IMR-90 (cell line): ENCODE data around the gene MRTO4. TPM values are rescaled to one million over a fixed set of nuclear protein-coding genes. Genes with fewer than 3 reads are reported as not detected.
"Not testable (repeated sequence)": the region's sequence is repeated elsewhere in the genome, so short reads cannot be mapped to it uniquely, and the experiment has no call there.

ENCODE experiments used
- ATAC-seq: fragments of 200-7000 bp; cut with Tn5 transposase; 2 replicates; pipeline ENCODE4 v1.9.1; 2020; ENCODE audit warnings: low read depth, mild to moderate bottlenecking, moderate library complexity
- BruUV-seq: library from RNA; stranded (reverse); fragments of 400-500 nt; replicated peaks from 2 replicates; lab custom pipeline; 2021; lab: Mats Ljungman, UMichigan
- CTCF ChIA-PET: fragments of 300-600 bp; formaldehyde crosslinking; extraction: SDS; loops from one replicate; lab custom pipeline; 2021; ENCODE audit warnings: antibody characterized with exemption; lab: Yijun Ruan, JAX
- POLR2A ChIA-PET: fragments of 300-600 bp; sonication (Branson Sonifier 250); formaldehyde crosslinking; loops from one replicate; lab custom pipeline; 2022; ENCODE audit warnings: antibody characterized with exemption; ENCODE audit not compliant: unreplicated experiment; lab: Charles Lee
- DNase-seq: peaks from one replicate; pipeline ENCODE4 v3.0.0; 2013
- H2AFZ ChIP-seq: replicated peaks from 2 replicates; pipeline ENCODE3; 2013; ENCODE audit warnings: low read length, mild to moderate bottlenecking; ENCODE audit not compliant: poor library complexity
- H2AK5ac ChIP-seq: 2 replicates; pipeline ENCODE4 v1.6.1; 2013; ENCODE audit warnings: low read depth, low read length, inconsistent platforms
- H2AK9ac ChIP-seq: replicated peaks from 2 replicates; pipeline ENCODE3; 2013; ENCODE audit warnings: mild to moderate bottlenecking, low read depth, low read length, moderate library complexity; ENCODE audit not compliant: poor library complexity
- H2BK120ac ChIP-seq: 2 replicates; pipeline ENCODE4 v1.6.1; 2013; ENCODE audit warnings: low read depth, low read length, inconsistent platforms
- H2BK15ac ChIP-seq: 3 replicates; pipeline ENCODE4 v1.6.1; 2013; ENCODE audit warnings: low read depth, low read length, inconsistent platforms
- H2BK20ac ChIP-seq: 2 replicates; pipeline ENCODE4 v1.6.1; 2013; ENCODE audit warnings: low read depth, mild to moderate bottlenecking, inconsistent platforms, low read length, moderate library complexity
- H2BK5ac ChIP-seq: 2 replicates; pipeline ENCODE4 v1.6.1; 2013; ENCODE audit warnings: mild to moderate bottlenecking, low read depth, low read length, inconsistent platforms; ENCODE audit not compliant: poor library complexity, severe bottlenecking
- H3K14ac ChIP-seq: replicated peaks from 2 replicates; pipeline ENCODE4 v1.6.1; 2013; ENCODE audit warnings: low read depth, low read length, inconsistent platforms
- H3K18ac ChIP-seq: 2 replicates; pipeline ENCODE4 v1.6.1; 2013; ENCODE audit warnings: low read depth, low read length, control low read depth
- H3K23ac ChIP-seq: 2 replicates; pipeline ENCODE4 v1.6.1; 2013; ENCODE audit warnings: low read depth, low read length, inconsistent platforms
- H3K27ac ChIP-seq: 2 replicates; pipeline ENCODE4 v1.5.1; 2013; ENCODE audit warnings: mild to moderate bottlenecking, control low read depth, low read length; ENCODE audit not compliant: insufficient read depth
- H3K27me3 ChIP-seq: 2 replicates; pipeline ENCODE4 v1.6.1; 2013; ENCODE audit warnings: low read length; ENCODE audit not compliant: control insufficient read depth, insufficient read depth
- H3K36me3 ChIP-seq: 2 replicates; pipeline ENCODE4 v1.6.1; 2013; ENCODE audit warnings: low read length, mixed read lengths; ENCODE audit not compliant: control insufficient read depth, insufficient read depth
- H3K4ac ChIP-seq: 2 replicates; pipeline ENCODE4 v1.6.1; 2013; ENCODE audit warnings: low read depth, low read length, inconsistent platforms
- H3K4me1 ChIP-seq: 2 replicates; pipeline ENCODE4 v1.6.1; 2013; ENCODE audit warnings: low read length, mixed read lengths; ENCODE audit not compliant: control insufficient read depth, insufficient read depth
- H3K4me2 ChIP-seq: 2 replicates; pipeline ENCODE4 v1.6.1; 2013; ENCODE audit warnings: low read depth, mild to moderate bottlenecking, control low read depth, low read length, moderate library complexity
- H3K4me3 ChIP-seq: 2 replicates; pipeline ENCODE4 v1.5.1; 2013; ENCODE audit warnings: low read depth, mild to moderate bottlenecking, control low read depth, low read length, moderate library complexity; ENCODE audit not compliant: insufficient read depth
- H3K56ac ChIP-seq: 2 replicates; pipeline ENCODE4 v1.6.1; 2013; ENCODE audit warnings: low read length, inconsistent platforms; ENCODE audit not compliant: insufficient read depth; ENCODE audit errors: extremely low read depth
- H3K79me1 ChIP-seq, 2 experiments: 2 replicates each; pipeline ENCODE4 v1.6.1; 2013; ENCODE audit warnings: low read length in 2 of 2, inconsistent platforms in 1 of 2, low read depth in 1 of 2
- H3K9ac ChIP-seq: 2 replicates; pipeline ENCODE4 v1.6.1; 2013; ENCODE audit warnings: low read depth, low read length, control low read depth
- H3K9me1 ChIP-seq: 2 replicates; pipeline ENCODE4 v1.6.1; 2013; ENCODE audit warnings: low read length, inconsistent platforms; ENCODE audit not compliant: insufficient read depth
- H3K9me3 ChIP-seq: 2 replicates; pipeline ENCODE4 v1.6.1; 2013; ENCODE audit warnings: low read length; ENCODE audit not compliant: control insufficient read depth, insufficient read depth
- H4K20me1 ChIP-seq: 2 replicates; pipeline ENCODE4 v1.6.1; 2013; ENCODE audit warnings: low read length, inconsistent platforms; ENCODE audit not compliant: insufficient read depth
- H4K5ac ChIP-seq: 2 replicates; pipeline ENCODE4 v1.6.1; 2013; ENCODE audit warnings: mild to moderate bottlenecking, low read depth, low read length, control low read depth
- H4K8ac ChIP-seq, 2 experiments: 2 replicates each; pipeline ENCODE4 v1.6.1; 2013; ENCODE audit warnings: low read depth in 2 of 2, low read length in 2 of 2, control low read depth in 1 of 2, inconsistent platforms in 1 of 2
- H4K91ac ChIP-seq: 2 replicates; pipeline ENCODE4 v1.6.1; 2013; ENCODE audit warnings: low read depth, low read length, inconsistent platforms; ENCODE audit not compliant: insufficient read depth
- WGBS, 2 experiments: methylation state at CpG; one replicate each; pipeline versions ENCODE4 v1.1.5 to v1.1.7; 2013; ENCODE audit warnings: missing lambda C conversion rate in 2 of 2; ENCODE audit not compliant: insufficient read length in 1 of 2; ENCODE audit errors: extremely low coverage in 2 of 2; 5-methylcytosine and 5-hydroxymethylcytosine counted together
- dilution Hi-C: fragments of 300-500 bp; cut with HindIII; formaldehyde crosslinking; loops from one replicate; pipeline ENCODE4 v1.14.3; 2018; ENCODE audit warnings: low sequenced_read_pairs; ENCODE audit not compliant: unreplicated experiment
- in situ Hi-C: fragments of 300-500 bp; cut with MboI; formaldehyde crosslinking; loops from 3 replicates; pipeline ENCODE4 v1.14.3; 2019; ENCODE audit warnings: low sequenced_read_pairs, inconsistent platforms, mixed read lengths
- intact Hi-C: fragments of 100-400 bp; cut with micrococcal nuclease; formaldehyde crosslinking; loops from 2 replicates; pipeline ENCODE4 v1.10.0; 2022
- polyA plus RNA-seq, 3 experiments: library from polyadenylated mRNA; depleted of rRNA; stranded (reverse); fragments of >200 nt; gene quantifications; 2 replicates each; pipeline ENCODE4 v1.2.3, GENCODE V29; 2012; ENCODE audit warnings: low replicate concordance in 1 of 3
- total RNA-seq: library from RNA; depleted of rRNA; stranded (reverse); fragments of >200 nt; gene quantifications from 2 replicates; pipeline ENCODE4 v1.2.3, GENCODE V29; 2012

The MRTO4 gene
- total and polyA plus RNA-seq, 2 of the 4 experiments (the other 2 are of a cell fraction), result 48.0 to 58.1 TPM

GRCh38 chr1:19285366-19285765 lies 33.8 kb downstream of the MRTO4 start:
- DNase-seq, dilution Hi-C loops, CTCF ChIA-PET, H3K27ac ChIP-seq, H2AK9ac ChIP-seq, H2AK5ac ChIP-seq, H3K79me1 ChIP-seq, H3K9ac ChIP-seq, ATAC-seq, H2BK15ac ChIP-seq, in situ Hi-C loops, H4K91ac ChIP-seq, H3K4ac ChIP-seq, intact Hi-C loops, POLR2A ChIA-PET, H3K27me3 ChIP-seq, H4K8ac ChIP-seq, H3K4me3 ChIP-seq, H2AFZ ChIP-seq, H3K23ac ChIP-seq, H3K56ac ChIP-seq, H2BK5ac ChIP-seq, H3K4me1 ChIP-seq, H3K18ac ChIP-seq, H3K36me3 ChIP-seq, H3K4me2 ChIP-seq, H4K20me1 ChIP-seq, BruUV-seq, H2BK120ac ChIP-seq, H4K5ac ChIP-seq, H3K9me3 ChIP-seq, H3K14ac ChIP-seq, H2BK20ac ChIP-seq, H3K9me1 ChIP-seq: not testable (repeated sequence)
- WGBS, 2 experiments, result no CpG with 5 or more reads among the region's 3 CpGs

- in situ Hi-C loops, H4K20me1 ChIP-seq, H3K4me3 ChIP-seq, ATAC-seq, H2BK5ac ChIP-seq, H3K79me1 ChIP-seq, H2BK120ac ChIP-seq, BruUV-seq, H2AFZ ChIP-seq, H3K23ac ChIP-seq, H3K36me3 ChIP-seq, H3K56ac ChIP-seq, POLR2A ChIA-PET, H3K9me1 ChIP-seq, H3K27ac ChIP-seq, CTCF ChIA-PET, H3K9ac ChIP-seq, H3K27me3 ChIP-seq, H3K14ac ChIP-seq, H2BK20ac ChIP-seq, dilution Hi-C loops, H2BK15ac ChIP-seq, H3K9me3 ChIP-seq, DNase-seq, H4K91ac ChIP-seq, H2AK9ac ChIP-seq, H2AK5ac ChIP-seq, H4K8ac ChIP-seq, H3K4me2 ChIP-seq, H3K18ac ChIP-seq, H3K4me1 ChIP-seq, H3K4ac ChIP-seq, H4K5ac ChIP-seq, intact Hi-C loops: not testable (repeated sequence)
- 100% methylated on average over 1 of the region's 3 CpGs; no CpG with 5 or more reads in 1 of the 2 experiments for WGBS, 2 experiments
Measured at GRCh38 chr1:19285807-19286206, 34.2 kb downstream of the MRTO4 start.
